ENCODE results near the gene RASSF8.

GRCh38 chr12:25986180-25986579, 27.7 kb downstream of the RASSF8 start:
- TF ChIP-seq CTCF (conservative IDR thresholded peaks at IDR 0.05) (no peak), ZFX (IDR thresholded peaks at IDR 0.05) (no peak)
